Tibial nerve (tissue), 4 donors: ENCODE results near the gene MYO7A. TPM values are rescaled to one million over a fixed set of nuclear protein-coding genes. Genes with fewer than 3 reads are reported as not detected.
A peak's percentile ranks its signal among the peaks of the same experiment; 100 is the strongest.

ENCODE experiments used
- DNase-seq, 2 donors: peaks; one replicate each; pipeline ENCODE4 v3.0.0-alpha.2; 2019; ENCODE audit warnings: low spot score in 2 of 2
- H3K27ac ChIP-seq, 4 donors: fragments of 200-600 bp; sonication (generic) in 3 of 4; one replicate each; pipeline ENCODE4 v1.5.1; 2017 to 2019; ENCODE audit warnings: mild to moderate bottlenecking in 1 of 4
- H3K27me3 ChIP-seq, 2 donors: fragments of 200-600 bp; sonication (generic) in 1 of 2; one replicate each; pipeline versions ENCODE4 v1.5.1 to v1.6.0; 2017 to 2019
- H3K36me3 ChIP-seq, 3 donors: fragments of 200-600 bp; sonication (generic); one replicate each; pipeline ENCODE4 v1.5.1; 2018 to 2019
- H3K4me1 ChIP-seq, 4 donors: fragments of 200-600 bp; sonication (generic) in 3 of 4; one replicate each; pipeline ENCODE4 v1.5.1; 2017 to 2019
- H3K4me3 ChIP-seq, 4 donors: fragments of 200-600 bp; sonication (generic) in 3 of 4; one replicate each; pipeline ENCODE4 v1.5.1; 2017 to 2019; ENCODE audit warnings: mild to moderate bottlenecking in 1 of 4, moderate library complexity in 1 of 4
- H3K9me3 ChIP-seq, 4 donors: fragments of 200-600 bp; sonication (generic) in 3 of 4; one replicate each; pipeline ENCODE4 v1.5.1; 2017 to 2019
- EP300 ChIP-seq, 2 donors: sonication (generic); formaldehyde crosslinking; IDR thresholded peaks; one replicate each; pipeline ENCODE4 v1.6.1; 2017; ENCODE audit warnings: antibody characterized with exemption in 2 of 2, mild to moderate bottlenecking in 1 of 2
- POLR2A ChIP-seq, 2 donors: fragments of 450-650 bp; IDR thresholded peaks; one replicate each; pipeline ENCODE4 v1.6.1; 2017; ENCODE audit warnings: antibody characterized with exemption in 2 of 2, mild to moderate bottlenecking in 2 of 2, moderate library complexity in 2 of 2
- WGBS, 2 donors: methylation state at CpG; one replicate each; pipeline ENCODE4 v1.1.5; 2018; 5-methylcytosine and 5-hydroxymethylcytosine counted together
- total RNA-seq, 4 donors: library from RNA; depleted of rRNA; stranded (reverse); fragments of >200 nt; gene quantifications; one replicate each; pipeline ENCODE4 v1.1.0, GENCODE V29; 2016
- TF ChIP-seq, protein P1 (sequence below), 5 experiments: fragments of 200-600 bp in 3 of 5; fragments of 450-650 bp in 2 of 5; sonication (generic) in 3 of 5; IDR thresholded peaks; one replicate each; pipeline ENCODE4 v1.5.1; 2016 to 2019; ENCODE audit warnings: antibody characterized with exemption in 5 of 5, mild to moderate bottlenecking in 3 of 5, moderate library complexity in 2 of 5

The MYO7A gene
- total RNA-seq, 4 donors from 2014 or later = 12.6 to 45.0 (median 24.4) TPM

DNA sequence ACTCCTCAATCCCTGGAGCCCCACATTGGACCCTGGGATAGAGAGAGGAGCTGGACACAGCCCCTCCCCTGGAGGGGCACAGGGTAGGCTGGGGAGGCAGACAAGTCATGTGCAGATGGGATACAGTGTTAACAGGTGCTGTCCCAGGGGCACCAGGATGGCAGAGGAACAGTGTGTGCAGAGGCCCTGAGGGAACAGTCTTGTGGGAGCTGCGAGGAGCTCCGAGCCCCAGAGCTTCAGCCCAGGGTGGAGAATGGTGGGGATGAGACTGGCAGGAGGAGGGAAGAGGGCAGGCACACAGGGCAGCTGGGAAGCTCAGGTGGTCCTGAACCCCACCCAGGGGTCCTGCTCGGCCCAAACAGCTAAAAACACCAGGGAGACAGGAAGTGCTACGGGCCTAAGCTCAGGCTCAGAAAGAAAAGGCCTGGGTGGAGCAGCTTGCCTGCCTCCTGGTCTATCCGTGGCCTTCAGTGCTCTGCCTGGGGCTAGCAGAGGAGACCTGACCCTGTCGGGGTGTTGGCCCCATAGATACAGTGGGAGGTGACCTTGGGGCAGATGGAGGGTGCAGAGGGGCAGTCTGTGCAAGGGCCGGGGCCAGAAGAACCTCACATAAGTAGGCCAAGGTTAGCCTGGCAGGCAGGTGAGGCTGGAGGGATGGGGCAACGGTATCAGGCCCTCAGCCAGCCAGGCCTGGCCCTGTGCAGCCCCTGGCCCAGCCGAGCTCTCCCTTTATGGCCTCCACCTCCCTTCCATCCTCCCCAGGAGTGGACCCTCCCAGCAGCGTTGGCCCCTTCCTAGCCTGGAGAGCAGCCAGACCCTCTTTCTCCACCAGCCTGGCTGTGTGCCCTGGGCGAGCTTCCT is 45.8 kb upstream of the MYO7A start:
- H3K4me3 ChIP-seq = peak overlapping the region in 1 of 4 donors; percentile 7
- no peaks in the 10 kb centered on the region for H3K36me3 ChIP-seq
- no peaks in the 10 kb centered on the region for H3K27me3 ChIP-seq
- TF ChIP-seq EP300 (IDR thresholded peaks at IDR 0.05) (no peak), POLR2A (IDR thresholded peaks at IDR 0.05) (no peak)
- TF ChIP-seq, protein P1, sequence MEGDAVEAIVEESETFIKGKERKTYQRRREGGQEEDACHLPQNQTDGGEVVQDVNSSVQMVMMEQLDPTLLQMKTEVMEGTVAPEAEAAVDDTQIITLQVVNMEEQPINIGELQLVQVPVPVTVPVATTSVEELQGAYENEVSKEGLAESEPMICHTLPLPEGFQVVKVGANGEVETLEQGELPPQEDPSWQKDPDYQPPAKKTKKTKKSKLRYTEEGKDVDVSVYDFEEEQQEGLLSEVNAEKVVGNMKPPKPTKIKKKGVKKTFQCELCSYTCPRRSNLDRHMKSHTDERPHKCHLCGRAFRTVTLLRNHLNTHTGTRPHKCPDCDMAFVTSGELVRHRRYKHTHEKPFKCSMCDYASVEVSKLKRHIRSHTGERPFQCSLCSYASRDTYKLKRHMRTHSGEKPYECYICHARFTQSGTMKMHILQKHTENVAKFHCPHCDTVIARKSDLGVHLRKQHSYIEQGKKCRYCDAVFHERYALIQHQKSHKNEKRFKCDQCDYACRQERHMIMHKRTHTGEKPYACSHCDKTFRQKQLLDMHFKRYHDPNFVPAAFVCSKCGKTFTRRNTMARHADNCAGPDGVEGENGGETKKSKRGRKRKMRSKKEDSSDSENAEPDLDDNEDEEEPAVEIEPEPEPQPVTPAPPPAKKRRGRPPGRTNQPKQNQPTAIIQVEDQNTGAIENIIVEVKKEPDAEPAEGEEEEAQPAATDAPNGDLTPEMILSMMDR (IDR thresholded peaks at IDR 0.05) = no peak
- H3K4me1 ChIP-seq = peaks cover 0 to 72% (median 49%) of the 10 kb centered on the region in 4 donors
- WGBS, 2 donors = 33 to 41% methylated on average over 9 to 11 of the region's 11 CpGs
- peaks cover 0 to 3% (median 0%) of the 10 kb centered on the region in 4 donors for H3K9me3 ChIP-seq
- H3K27ac ChIP-seq = peak overlapping the region in 3 of 4 donors; percentile 66 to 88 (median 80)
- DNase-seq = peak in 1 of 2 donors; percentile 10

DNA sequence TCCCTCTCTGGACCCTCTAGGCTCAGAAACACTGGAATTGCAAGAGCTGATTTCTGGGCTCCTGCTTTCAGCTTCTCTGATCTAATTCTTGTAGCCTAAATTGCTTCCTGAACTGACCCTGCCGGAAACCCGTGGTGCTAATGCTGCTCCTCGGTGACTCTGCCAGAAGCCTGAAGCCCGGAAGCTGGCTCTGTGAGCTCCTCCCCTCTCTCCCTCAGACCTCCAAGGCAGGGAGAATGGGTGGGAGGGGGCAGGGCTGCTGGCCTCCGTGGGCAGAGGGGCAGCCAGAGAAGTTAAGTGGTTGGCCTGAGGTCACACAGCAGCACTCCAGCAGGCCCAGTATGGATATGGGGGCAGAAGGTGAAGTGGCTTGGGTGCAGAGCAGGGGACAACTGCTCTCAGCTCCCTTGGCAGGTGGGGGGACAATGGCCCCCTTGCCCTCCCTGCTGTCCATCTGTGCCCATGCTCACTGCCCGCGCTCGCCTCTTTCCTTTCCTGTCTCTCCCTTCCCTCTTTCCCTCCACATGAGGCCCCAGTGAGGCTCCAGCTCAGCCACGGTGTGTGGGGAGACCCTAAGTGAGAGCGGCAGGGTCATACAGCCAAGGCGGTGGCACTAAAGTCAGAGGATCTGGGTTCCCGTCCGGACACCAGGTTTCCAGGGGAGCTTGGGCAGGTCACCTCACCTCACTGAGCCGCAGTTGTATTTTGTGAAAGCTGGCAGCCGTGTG is 45.0 kb upstream of the MYO7A start:
- H3K4me3 ChIP-seq = peak overlapping the region in 1 of 4 donors; percentile 7
- TF ChIP-seq EP300 (IDR thresholded peaks at IDR 0.05) (no peak), POLR2A (IDR thresholded peaks at IDR 0.05) (no peak)
- TF ChIP-seq, protein P1 (IDR thresholded peaks at IDR 0.05) = no peak
- DNase-seq = peak; percentile 16 to 48

DNA sequence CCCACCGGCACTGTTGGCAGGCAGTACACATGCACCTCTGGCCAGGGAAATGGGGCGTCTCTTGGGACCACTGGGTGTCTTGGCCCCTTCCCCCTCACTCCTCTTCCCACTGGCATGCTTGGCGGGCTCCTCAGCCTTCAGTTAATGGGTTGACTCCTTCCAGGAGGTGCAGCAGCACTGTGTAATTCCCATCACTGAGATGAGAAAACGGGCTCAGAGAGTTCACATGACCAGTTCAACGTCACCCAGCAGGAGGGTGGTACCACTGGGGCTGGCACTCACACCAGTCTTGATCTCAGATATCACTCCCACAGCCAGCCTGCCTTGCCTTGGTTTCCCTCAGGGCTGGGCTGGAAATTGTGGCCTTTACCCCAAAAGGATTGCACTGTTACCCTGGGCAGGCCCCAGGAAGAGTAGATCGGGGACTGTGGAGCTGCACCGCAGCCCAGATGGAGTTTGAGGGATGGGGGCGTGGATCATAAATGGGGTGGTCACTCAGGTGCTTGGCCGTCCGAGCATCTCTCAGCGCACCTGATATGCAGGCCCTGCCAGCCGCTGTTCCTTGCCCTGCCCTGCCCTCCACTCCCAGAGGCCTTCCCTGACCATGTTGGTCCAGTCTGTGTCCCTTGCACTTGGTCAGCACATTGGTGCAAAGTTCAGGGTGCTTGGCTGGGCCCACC is 44.3 kb upstream of the MYO7A start:
- no peak overlapping the region for H3K4me3 ChIP-seq
- WGBS, 2 donors = 84 to 85% methylated on average over 10 to 12 of the region's 12 CpGs
- no peaks in the 10 kb centered on the region for H3K36me3 ChIP-seq
- TF ChIP-seq EP300 (IDR thresholded peaks at IDR 0.05) (no peak), POLR2A (IDR thresholded peaks at IDR 0.05) (no peak)
- TF ChIP-seq, protein P1 (IDR thresholded peaks at IDR 0.05) = no peak
- no peaks in the 10 kb centered on the region for H3K9me3 ChIP-seq
- H3K27ac ChIP-seq = peak overlapping the region in 3 of 4 donors; percentile 66 to 88 (median 80)
- DNase-seq = no peak
- peaks cover 0 to 87% (median 64%) of the 10 kb centered on the region in 4 donors for H3K4me1 ChIP-seq
- H3K27me3 ChIP-seq = no peaks in the 10 kb centered on the region

More for the DNA sequence above, 45.0 kb upstream of the MYO7A start:
- peaks cover 0 to 80% (median 57%) of the 10 kb centered on the region in 4 donors for H3K4me1 ChIP-seq
- no peaks in the 10 kb centered on the region for H3K27me3 ChIP-seq
- WGBS, 2 donors = 34 to 55% methylated on average over 10 to 15 of the region's 15 CpGs
- no peaks in the 10 kb centered on the region for H3K36me3 ChIP-seq
- H3K9me3 ChIP-seq = peaks cover 0 to 3% (median 0%) of the 10 kb centered on the region in 4 donors
- peak overlapping the region in 3 of 4 donors; percentile 66 to 88 (median 80) for H3K27ac ChIP-seq

DNA sequence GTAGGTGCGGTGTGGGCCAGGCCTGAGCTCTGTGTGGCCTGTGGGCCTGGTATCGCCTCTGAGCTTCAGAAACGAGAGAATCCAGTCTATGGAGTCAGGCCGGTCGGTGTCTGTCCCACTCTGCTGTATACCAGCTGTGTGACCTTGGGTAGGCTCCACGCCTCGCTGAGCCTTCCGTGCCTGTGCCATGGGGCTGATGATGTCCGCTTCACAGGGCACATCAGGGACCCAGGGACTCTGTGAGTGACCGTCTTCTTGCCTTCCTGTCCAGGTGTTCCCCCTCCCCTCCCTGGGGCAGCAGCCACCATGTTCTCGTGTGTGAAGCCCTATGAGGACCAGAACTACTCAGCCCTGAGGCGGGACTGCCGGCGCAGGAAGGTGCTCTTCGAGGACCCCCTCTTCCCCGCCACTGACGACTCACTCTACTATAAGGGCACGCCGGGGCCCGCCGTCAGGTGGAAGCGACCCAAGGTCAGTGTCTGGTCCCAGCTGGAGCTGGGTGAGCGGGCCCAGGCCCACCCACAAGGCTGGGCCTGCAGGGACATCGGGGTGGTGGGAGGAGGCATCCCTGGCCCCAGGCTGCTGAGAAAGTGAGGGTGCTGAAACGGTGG is 43.4 kb upstream of the MYO7A start:
- DNase-seq = peak in 1 of 2 donors; percentile 9

More for the DNA sequence above, 43.4 kb upstream of the MYO7A start:
- WGBS, 2 donors = 83 to 92% methylated on average over 22 to 25 of the region's 25 CpGs
- Histone ChIP-seq H3K27ac (peak overlapping the region in 3 of 4 donors; percentile 34 to 88 (median 80)), H3K4me3 (no peak overlapping the region), H3K27me3 (no peaks in the 10 kb centered on the region), H3K9me3 (no peaks in the 10 kb centered on the region), H3K4me1 (peaks cover 0 to 97% (median 68%) of the 10 kb centered on the region in 4 donors), H3K36me3 (peaks cover 0 to 6% (median 0%) of the 10 kb centered on the region in 3 donors)
- TF ChIP-seq, protein P1 (IDR thresholded peaks at IDR 0.05) = no peak
- TF ChIP-seq POLR2A (IDR thresholded peaks at IDR 0.05) (no peak), EP300 (IDR thresholded peaks at IDR 0.05) (no peak)
